ENCODE measurements around the gene OPCML. TPM values are rescaled to one million over a fixed set of nuclear protein-coding genes. Genes with fewer than 3 reads are reported as not detected.

Gene OPCML
- total RNA-seq, 1 donor: under 0.01 TPM

- no peak overlapping the region for H3K4me3 ChIP-seq (ENCODE audit: low read length)
- H3K27me3 ChIP-seq (ENCODE audit: insufficient read depth, low read length): no peaks in the 10 kb centered on the region
- H3K4me1 ChIP-seq (ENCODE audit: insufficient read depth, low read length): no peaks in the 10 kb centered on the region
Measured at GRCh38 chr11:132987936-132988335, 544.4 kb downstream of the OPCML start.

DNA sequence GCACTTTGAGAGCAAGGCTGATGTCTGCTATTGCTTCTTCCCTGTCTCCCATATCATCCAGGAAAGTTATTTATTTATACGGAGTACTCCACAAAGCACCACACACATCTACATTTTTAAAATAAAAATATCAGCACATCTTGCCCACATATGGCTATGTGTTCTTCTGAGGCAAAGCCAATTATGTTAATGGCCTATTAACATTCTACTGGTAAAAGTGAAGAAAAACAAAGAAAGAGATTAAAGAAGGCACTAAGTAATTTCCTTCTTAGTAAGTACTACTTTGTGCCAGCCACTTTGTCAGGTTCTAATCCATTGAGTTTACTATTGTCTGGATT is 548.7 kb downstream of the OPCML start:
- H3K9me3 ChIP-seq (ENCODE audit: low read depth, low read length): no peaks in the 10 kb centered on the region
- no peak overlapping the region for H3K4me3 ChIP-seq (ENCODE audit: low read length)
- no peaks in the 10 kb centered on the region for H3K4me1 ChIP-seq (ENCODE audit: insufficient read depth, low read length)
- no peaks in the 10 kb centered on the region for H3K27me3 ChIP-seq (ENCODE audit: insufficient read depth, low read length)

More at GRCh38 chr11:132987936-132988335, 544.4 kb downstream of the OPCML start:
- no peaks in the 10 kb centered on the region for H3K9me3 ChIP-seq (ENCODE audit: low read depth, low read length)

- H3K4me1 ChIP-seq (ENCODE audit: insufficient read depth, low read length): no peaks in the 10 kb centered on the region
- H3K4me3 ChIP-seq (ENCODE audit: low read length): no peak overlapping the region
- H3K9me3 ChIP-seq (ENCODE audit: low read depth, low read length): no peaks in the 10 kb centered on the region
- no peaks in the 10 kb centered on the region for H3K27me3 ChIP-seq (ENCODE audit: insufficient read depth, low read length)
Measured at GRCh38 chr11:132982772-132983640, 549.3 kb downstream of the OPCML start.

- no peaks in the 10 kb centered on the region for H3K27me3 ChIP-seq (ENCODE audit: insufficient read depth, low read length)
- H3K4me3 ChIP-seq (ENCODE audit: low read length): no peak overlapping the region
- H3K9me3 ChIP-seq (ENCODE audit: low read depth, low read length): no peaks in the 10 kb centered on the region
- H3K4me1 ChIP-seq (ENCODE audit: insufficient read depth, low read length): no peaks in the 10 kb centered on the region
Measured at GRCh38 chr11:132981131-132981956, 551.0 kb downstream of the OPCML start.

- Histone ChIP-seq H3K9me3 (ENCODE audit: low read depth, low read length) (no peaks in the 10 kb centered on the region), H3K4me1 (ENCODE audit: insufficient read depth, low read length) (no peaks in the 10 kb centered on the region), H3K27me3 (ENCODE audit: insufficient read depth, low read length) (no peaks in the 10 kb centered on the region), H3K4me3 (ENCODE audit: low read length) (no peak overlapping the region)
Measured at GRCh38 chr11:132980670-132981069, 551.6 kb downstream of the OPCML start.

GRCh38 chr11:132977746-132978145 is 554.6 kb downstream of the OPCML start:
- Histone ChIP-seq H3K4me1 (ENCODE audit: insufficient read depth, low read length) (no peaks in the 10 kb centered on the region), H3K27me3 (ENCODE audit: insufficient read depth, low read length) (no peaks in the 10 kb centered on the region)

GRCh38 chr11:132977241-132977640 is 555.1 kb downstream of the OPCML start:
- Histone ChIP-seq H3K9me3 (ENCODE audit: low read depth, low read length) (no peaks in the 10 kb centered on the region), H3K27me3 (ENCODE audit: insufficient read depth, low read length) (no peaks in the 10 kb centered on the region), H3K4me1 (ENCODE audit: insufficient read depth, low read length) (no peaks in the 10 kb centered on the region), H3K4me3 (ENCODE audit: low read length) (no peak overlapping the region)

More at GRCh38 chr11:132977746-132978145, 554.6 kb downstream of the OPCML start:
- no peaks in the 10 kb centered on the region for H3K9me3 ChIP-seq (ENCODE audit: low read depth, low read length)
- H3K4me3 ChIP-seq (ENCODE audit: low read length): no peak overlapping the region

DNA sequence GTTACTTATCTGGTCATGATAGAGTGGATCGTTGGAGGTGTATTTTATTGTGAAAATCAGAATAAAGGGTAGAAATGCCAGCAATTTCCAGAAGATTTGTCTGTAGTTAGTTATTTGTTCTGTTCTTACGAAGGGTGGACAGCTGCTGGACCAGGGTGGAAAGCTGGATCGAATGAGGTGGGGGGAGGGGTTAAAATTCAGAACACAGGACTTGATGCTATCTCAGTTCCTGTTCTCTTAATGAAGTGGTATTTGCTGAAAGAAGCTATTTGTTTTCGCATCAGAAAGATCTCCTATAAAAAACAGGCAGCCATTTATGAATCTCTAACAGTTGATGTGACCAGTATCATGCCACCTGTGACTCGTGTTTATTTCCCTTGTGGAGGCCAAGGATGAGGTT is 556.2 kb downstream of the OPCML start:
- no peaks in the 10 kb centered on the region for H3K4me1 ChIP-seq (ENCODE audit: insufficient read depth, low read length)
- H3K4me3 ChIP-seq (ENCODE audit: low read length): no peak overlapping the region
- H3K9me3 ChIP-seq (ENCODE audit: low read depth, low read length): no peaks in the 10 kb centered on the region
- no peaks in the 10 kb centered on the region for H3K27me3 ChIP-seq (ENCODE audit: insufficient read depth, low read length)

- Histone ChIP-seq H3K27me3 (ENCODE audit: insufficient read depth, low read length) (no peaks in the 10 kb centered on the region), H3K4me1 (ENCODE audit: insufficient read depth, low read length) (no peaks in the 10 kb centered on the region), H3K9me3 (ENCODE audit: low read depth, low read length) (no peaks in the 10 kb centered on the region), H3K4me3 (ENCODE audit: low read length) (no peak overlapping the region)
Measured at GRCh38 chr11:132973686-132974085, 558.6 kb downstream of the OPCML start.

DNA sequence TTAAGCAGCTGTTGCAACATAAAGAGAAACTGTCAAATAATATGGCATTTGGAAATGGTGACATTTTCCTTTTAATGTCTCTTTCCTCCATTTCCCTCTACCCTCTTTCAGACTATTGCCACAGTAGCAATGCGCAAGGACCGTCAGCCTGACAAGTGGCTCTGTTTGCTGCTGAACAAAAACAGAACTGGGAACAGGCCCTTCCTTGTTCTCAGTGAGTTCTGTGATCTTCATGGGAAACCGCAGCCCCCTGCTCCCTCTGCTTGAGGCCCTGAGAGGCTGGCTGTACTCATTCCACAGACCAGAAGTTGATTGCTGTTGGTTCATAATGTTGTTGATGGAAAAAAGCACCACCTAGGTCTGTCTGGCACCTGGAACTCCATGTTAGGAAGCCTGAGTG is 559.7 kb downstream of the OPCML start:
- Histone ChIP-seq H3K4me1 (ENCODE audit: insufficient read depth, low read length) (no peaks in the 10 kb centered on the region), H3K9me3 (ENCODE audit: low read depth, low read length) (no peaks in the 10 kb centered on the region), H3K27me3 (ENCODE audit: insufficient read depth, low read length) (no peaks in the 10 kb centered on the region), H3K4me3 (ENCODE audit: low read length) (no peak overlapping the region)

- H3K4me1 ChIP-seq (ENCODE audit: insufficient read depth, low read length): no peaks in the 10 kb centered on the region
- H3K27me3 ChIP-seq (ENCODE audit: insufficient read depth, low read length): no peaks in the 10 kb centered on the region
- no peaks in the 10 kb centered on the region for H3K9me3 ChIP-seq (ENCODE audit: low read depth, low read length)
- no peak overlapping the region for H3K4me3 ChIP-seq (ENCODE audit: low read length)
Measured at GRCh38 chr11:132971351-132971750, 561.0 kb downstream of the OPCML start.

- Histone ChIP-seq H3K4me3 (ENCODE audit: low read length) (no peak overlapping the region), H3K4me1 (ENCODE audit: insufficient read depth, low read length) (no peaks in the 10 kb centered on the region), H3K27me3 (ENCODE audit: insufficient read depth, low read length) (no peaks in the 10 kb centered on the region), H3K9me3 (ENCODE audit: low read depth, low read length) (no peaks in the 10 kb centered on the region)
Measured at GRCh38 chr11:132969892-132970291, 562.4 kb downstream of the OPCML start.

DNA sequence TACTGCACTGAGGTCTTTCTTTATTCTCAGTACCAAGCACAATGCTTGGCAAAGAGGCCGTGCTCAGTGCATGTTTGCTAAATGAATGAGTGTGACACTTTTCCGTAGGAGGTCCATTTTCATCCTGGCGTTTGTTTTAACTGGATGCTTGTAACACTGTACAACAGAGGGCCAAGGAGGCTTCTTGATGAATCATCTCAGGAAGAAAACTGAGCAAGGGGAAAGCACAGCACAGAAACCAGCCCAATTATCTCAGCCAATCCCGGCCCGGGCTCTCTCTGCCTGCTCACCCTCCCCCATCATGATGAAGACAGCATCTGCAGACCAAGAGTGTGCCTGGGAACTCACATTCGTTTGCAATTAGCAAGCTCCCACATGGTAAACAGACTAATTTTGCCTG is 570.3 kb downstream of the OPCML start:
- no peaks in the 10 kb centered on the region for H3K4me1 ChIP-seq (ENCODE audit: insufficient read depth, low read length)
- H3K4me3 ChIP-seq (ENCODE audit: low read length): no peak overlapping the region
- H3K27me3 ChIP-seq (ENCODE audit: insufficient read depth, low read length): no peaks in the 10 kb centered on the region
- no peaks in the 10 kb centered on the region for H3K9me3 ChIP-seq (ENCODE audit: low read depth, low read length)

DNA sequence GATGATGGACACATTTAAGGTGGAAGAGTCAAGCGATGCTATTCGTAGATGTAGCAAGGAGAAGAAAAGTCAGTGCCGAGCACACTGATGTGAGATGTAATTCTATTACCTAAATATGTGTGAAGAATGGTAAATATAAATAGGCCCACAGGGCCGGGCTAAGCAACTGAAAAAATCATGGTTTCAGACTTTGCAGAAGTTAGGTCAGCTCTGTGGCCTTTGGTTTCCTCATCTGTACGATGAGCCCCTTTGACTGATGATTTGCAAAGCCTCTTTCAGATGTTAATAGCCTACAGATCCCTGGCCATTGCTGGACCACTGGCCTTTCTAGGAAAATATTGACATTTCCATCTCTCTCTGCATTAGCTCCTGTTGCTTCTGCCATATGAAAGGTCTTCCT is 570.8 kb downstream of the OPCML start:
- Histone ChIP-seq H3K27me3 (ENCODE audit: insufficient read depth, low read length) (no peaks in the 10 kb centered on the region), H3K4me1 (ENCODE audit: insufficient read depth, low read length) (no peaks in the 10 kb centered on the region), H3K9me3 (ENCODE audit: low read depth, low read length) (no peaks in the 10 kb centered on the region), H3K4me3 (ENCODE audit: low read length) (no peak overlapping the region)

- no peaks in the 10 kb centered on the region for H3K27me3 ChIP-seq (ENCODE audit: insufficient read depth, low read length)
- H3K4me3 ChIP-seq (ENCODE audit: low read length): no peak overlapping the region
Measured at GRCh38 chr11:132960273-132961078, 571.8 kb downstream of the OPCML start.

More at GRCh38 chr11:132960273-132961078, 571.8 kb downstream of the OPCML start:
- H3K9me3 ChIP-seq (ENCODE audit: low read depth, low read length): no peaks in the 10 kb centered on the region
- H3K4me1 ChIP-seq (ENCODE audit: insufficient read depth, low read length): no peaks in the 10 kb centered on the region
